CD4-positive, alpha-beta T cell treated with Interleukin-1 beta for 1 hour (primary cell): Measurements from ENCODE around the gene ZIM2.
"Not testable (repeated sequence)": the region's sequence is repeated elsewhere in the genome, so short reads cannot be mapped to it uniquely, and the experiment has no call there.

Experiments used
- DNase-seq, 2 donors: peaks; one replicate each; pipeline ENCODE4 v3.0.0-alpha.2; 2020 to 2022

ZIM2 gene

GRCh38 chr19:56840451-56841192, at the start of gene ZIM2, which contains the start of gene PEG3:
ZIM2 (minus strand) TSS chr19:56840726; CDS start chr19:56824277, 16,449 bp downstream.
PEG3 (minus strand) TSS chr19:56840726; CDS start chr19:56824655, 16,071 bp downstream.
- DNase-seq = no peak

GRCh38 chr19:56885173-56885985, 44.9 kb upstream of the ZIM2 start:
- no peak for DNase-seq

- no peak for DNase-seq
Measured at GRCh38 chr19:56884441-56884840, 43.9 kb upstream of the ZIM2 start.

GRCh38 chr19:56880592-56881190, 40.2 kb upstream of the ZIM2 start:
- DNase-seq = no peak

- DNase-seq = no peak
Measured at GRCh38 chr19:56877069-56877715, 36.7 kb upstream of the ZIM2 start.

GRCh38 chr19:56875717-56876116, 35.2 kb upstream of the ZIM2 start:
- no peak for DNase-seq

- no peak for DNase-seq
Measured at GRCh38 chr19:56874530-56874929, 34.0 kb upstream of the ZIM2 start.

- DNase-seq = no peak
Measured at GRCh38 chr19:56873493-56873892, 33.0 kb upstream of the ZIM2 start.

- DNase-seq = no peak
Measured at GRCh38 chr19:56869886-56870285, 29.4 kb upstream of the ZIM2 start.

GRCh38 chr19:56868446-56868845, 27.9 kb upstream of the ZIM2 start:
- DNase-seq = no peak

GRCh38 chr19:56866538-56866937, 26.0 kb upstream of the ZIM2 start:
- DNase-seq = no peak

- DNase-seq = no peak
Measured at GRCh38 chr19:56864443-56865125, 24.1 kb upstream of the ZIM2 start.

- no peak for DNase-seq
Measured at GRCh38 chr19:56862741-56863140, 22.2 kb upstream of the ZIM2 start.

- DNase-seq = not testable (repeated sequence)
Measured at GRCh38 chr19:56860409-56860808, 19.9 kb upstream of the ZIM2 start.

GRCh38 chr19:56858026-56858425, 17.5 kb upstream of the ZIM2 start:
- DNase-seq = no peak

- DNase-seq = no peak
Measured at GRCh38 chr19:56856822-56857221, 16.3 kb upstream of the ZIM2 start.

- DNase-seq = not testable (repeated sequence)
Measured at GRCh38 chr19:56852361-56852760, 11.8 kb upstream of the ZIM2 start.

GRCh38 chr19:56848166-56848565, 7.6 kb upstream of the ZIM2 start:
- no peak for DNase-seq

GRCh38 chr19:56842412-56842811, 1.9 kb upstream of the ZIM2 start:
- no peak for DNase-seq

GRCh38 chr19:56841193-56841543, 642 bp upstream of the ZIM2 start:
- no peak for DNase-seq

- DNase-seq = peak; percentile 9 to 65
Measured at GRCh38 chr19:56839652-56840450, 675 bp downstream of the ZIM2 start.
